HFFc6 (cell line): Measurements from ENCODE around the gene SPEG. TPM values are rescaled to one million over a fixed set of nuclear protein-coding genes. Genes with fewer than 3 reads are reported as not detected.

Experiments used
- DNase-seq: peaks from one replicate; pipeline ENCODE4 v3.0.0-alpha.2; 2018
- H3K27ac Mint-ChIP-seq: 2 replicates; pipeline ENCODE4 v1.8.0; 2020; ENCODE audit warnings: mild to moderate bottlenecking, mixed read lengths
- H3K27me3 Mint-ChIP-seq: 2 replicates; pipeline ENCODE4 v1.8.0; 2021; ENCODE audit warnings: mild to moderate bottlenecking, moderate library complexity, mixed read lengths; ENCODE audit not compliant: insufficient read depth
- H3K36me3 Mint-ChIP-seq: 2 replicates; pipeline ENCODE4 v1.8.0; 2021; ENCODE audit warnings: low read depth, mixed read lengths
- H3K4me1 Mint-ChIP-seq: 2 replicates; pipeline ENCODE4 v1.8.0; 2020; ENCODE audit warnings: low read depth, mixed read lengths
- H3K4me3 Mint-ChIP-seq: 2 replicates; pipeline ENCODE4 v1.8.0; 2020; ENCODE audit warnings: mild to moderate bottlenecking, moderate library complexity, mixed read lengths
- H3K9me3 Mint-ChIP-seq: 2 replicates; pipeline ENCODE4 v1.8.0; 2020; ENCODE audit warnings: mild to moderate bottlenecking, mixed read lengths
- total RNA-seq, 6 experiments: library from RNA; stranded (reverse); fragmentation: NEBNext Ultra II Directional; extraction: Animal tissue kit (Norgen Biotek cat#: 25700); gene quantifications; 2 replicates in 1 of 6; 3 replicates in 5 of 6; pipeline ENCODE4 v1.2.3, GENCODE V29; 2021
- TF ChIP-seq, protein P1 (sequence below): fragments of 200-600 bp; sonication (generic); IDR thresholded peaks from 2 replicates; pipeline ENCODE4 v1.5.0; 2021; ENCODE audit warnings: antibody characterized with exemption, mild to moderate bottlenecking

SPEG gene
- total RNA-seq, 6 experiments from 2014 or later: 80.9 to 89.5 (median 84.7) TPM

DNA sequence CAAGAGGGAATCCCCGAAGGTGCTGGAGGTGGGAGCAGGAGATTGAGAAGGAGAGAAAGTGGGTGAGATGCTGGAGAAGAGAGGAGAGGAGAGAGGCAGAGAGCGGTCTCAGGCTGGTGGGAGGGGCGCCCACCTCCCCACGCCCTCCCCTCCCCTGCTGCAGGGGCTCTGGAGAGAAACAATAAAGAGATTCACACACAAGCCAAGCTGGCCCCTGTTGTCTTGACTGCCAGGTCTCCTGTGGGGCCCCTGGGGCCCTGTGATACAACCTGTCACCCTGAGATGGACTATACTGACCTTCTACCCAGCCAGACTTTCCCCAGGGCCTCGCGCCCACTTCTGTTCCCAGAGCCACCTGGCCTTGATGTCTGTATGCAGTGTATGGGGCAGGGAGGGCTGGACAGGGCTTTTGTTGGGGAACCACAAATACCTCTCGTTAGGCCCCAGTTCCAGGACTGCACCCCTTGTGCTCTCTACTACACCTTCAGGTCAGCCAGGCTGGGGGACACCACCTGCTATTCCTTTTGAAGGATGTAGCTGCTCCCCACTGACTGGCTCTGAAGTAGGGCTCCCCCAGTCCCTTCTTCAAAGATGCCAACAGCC is 8.0 kb upstream of the SPEG start:
- Mint-ChIP-seq H3K36me3 (no peaks in the 10 kb centered on the region), H3K27me3 (peaks cover 5% of the 10 kb centered on the region), H3K9me3 (no peaks in the 10 kb centered on the region), H3K27ac (no peak overlapping the region), H3K4me1 (peaks cover 48% of the 10 kb centered on the region), H3K4me3 (no peak overlapping the region)
- TF ChIP-seq, protein P1, sequence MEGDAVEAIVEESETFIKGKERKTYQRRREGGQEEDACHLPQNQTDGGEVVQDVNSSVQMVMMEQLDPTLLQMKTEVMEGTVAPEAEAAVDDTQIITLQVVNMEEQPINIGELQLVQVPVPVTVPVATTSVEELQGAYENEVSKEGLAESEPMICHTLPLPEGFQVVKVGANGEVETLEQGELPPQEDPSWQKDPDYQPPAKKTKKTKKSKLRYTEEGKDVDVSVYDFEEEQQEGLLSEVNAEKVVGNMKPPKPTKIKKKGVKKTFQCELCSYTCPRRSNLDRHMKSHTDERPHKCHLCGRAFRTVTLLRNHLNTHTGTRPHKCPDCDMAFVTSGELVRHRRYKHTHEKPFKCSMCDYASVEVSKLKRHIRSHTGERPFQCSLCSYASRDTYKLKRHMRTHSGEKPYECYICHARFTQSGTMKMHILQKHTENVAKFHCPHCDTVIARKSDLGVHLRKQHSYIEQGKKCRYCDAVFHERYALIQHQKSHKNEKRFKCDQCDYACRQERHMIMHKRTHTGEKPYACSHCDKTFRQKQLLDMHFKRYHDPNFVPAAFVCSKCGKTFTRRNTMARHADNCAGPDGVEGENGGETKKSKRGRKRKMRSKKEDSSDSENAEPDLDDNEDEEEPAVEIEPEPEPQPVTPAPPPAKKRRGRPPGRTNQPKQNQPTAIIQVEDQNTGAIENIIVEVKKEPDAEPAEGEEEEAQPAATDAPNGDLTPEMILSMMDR: no peak
- no peak for DNase-seq

DNA sequence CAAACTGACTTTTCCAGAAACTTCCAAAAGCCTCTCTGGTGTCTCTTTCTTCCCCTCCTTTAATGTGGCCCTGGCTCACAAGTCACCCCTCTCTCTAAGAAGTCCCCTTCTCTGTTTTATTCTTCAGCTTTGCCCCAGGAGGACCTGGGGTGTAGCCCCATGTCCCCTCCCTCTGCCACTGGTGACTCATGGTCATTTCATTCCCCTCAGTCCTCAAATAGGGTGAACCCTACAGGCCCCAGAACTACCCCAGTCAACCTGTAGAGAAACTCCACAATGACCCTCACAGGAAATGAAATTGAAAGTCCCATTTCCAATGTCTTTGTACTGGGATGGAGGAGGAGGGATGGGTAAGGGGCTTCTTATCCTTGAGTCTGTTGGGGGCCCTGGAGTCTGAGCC is 6.2 kb upstream of the SPEG start:
- Mint-ChIP-seq H3K4me1 (peaks cover 48% of the 10 kb centered on the region), H3K4me3 (no peak overlapping the region), H3K27ac (peak overlapping the region; percentile 70), H3K27me3 (peaks cover 5% of the 10 kb centered on the region), H3K36me3 (no peaks in the 10 kb centered on the region), H3K9me3 (no peaks in the 10 kb centered on the region)
- no peak for DNase-seq
- TF ChIP-seq, protein P1: no peak

DNA sequence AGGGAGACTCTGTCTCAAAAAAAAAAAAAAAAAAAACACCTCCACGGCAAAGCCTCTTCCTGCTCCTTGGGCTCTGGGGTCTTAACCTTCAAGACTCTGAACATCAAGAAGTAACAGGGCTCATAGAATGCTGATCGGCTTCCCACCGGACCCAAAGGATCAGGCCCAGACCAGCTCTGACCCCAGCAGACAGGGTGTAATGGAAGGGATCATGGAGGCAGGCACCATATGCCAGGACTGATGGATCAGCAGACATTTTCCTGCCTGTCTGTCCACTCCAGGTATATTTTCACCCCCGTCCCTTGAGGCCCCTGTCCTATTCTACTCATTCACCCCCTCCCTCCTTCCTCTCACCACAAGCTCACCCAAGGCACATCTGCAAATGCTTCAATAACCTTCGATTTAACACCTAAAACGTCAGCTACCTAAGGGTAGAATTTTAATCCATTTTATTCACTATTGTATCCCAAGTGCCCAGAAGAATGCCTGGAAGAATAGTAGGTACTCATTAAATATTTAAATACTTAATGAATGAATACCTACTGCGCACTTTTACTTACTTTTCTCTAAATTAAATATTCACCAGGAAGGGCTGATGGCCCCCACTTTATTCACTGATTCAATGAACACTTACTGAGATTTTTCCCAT is 4.6 kb upstream of the SPEG start:
- peaks cover 36% of the 10 kb centered on the region for H3K4me1 Mint-ChIP-seq
- no peak overlapping the region for H3K27ac Mint-ChIP-seq
- no peak overlapping the region for H3K4me3 Mint-ChIP-seq
- peaks cover 4% of the 10 kb centered on the region for H3K27me3 Mint-ChIP-seq
- H3K36me3 Mint-ChIP-seq: no peaks in the 10 kb centered on the region
- DNase-seq: no peak
- H3K9me3 Mint-ChIP-seq: no peaks in the 10 kb centered on the region
- TF ChIP-seq, protein P1: no peak

DNA sequence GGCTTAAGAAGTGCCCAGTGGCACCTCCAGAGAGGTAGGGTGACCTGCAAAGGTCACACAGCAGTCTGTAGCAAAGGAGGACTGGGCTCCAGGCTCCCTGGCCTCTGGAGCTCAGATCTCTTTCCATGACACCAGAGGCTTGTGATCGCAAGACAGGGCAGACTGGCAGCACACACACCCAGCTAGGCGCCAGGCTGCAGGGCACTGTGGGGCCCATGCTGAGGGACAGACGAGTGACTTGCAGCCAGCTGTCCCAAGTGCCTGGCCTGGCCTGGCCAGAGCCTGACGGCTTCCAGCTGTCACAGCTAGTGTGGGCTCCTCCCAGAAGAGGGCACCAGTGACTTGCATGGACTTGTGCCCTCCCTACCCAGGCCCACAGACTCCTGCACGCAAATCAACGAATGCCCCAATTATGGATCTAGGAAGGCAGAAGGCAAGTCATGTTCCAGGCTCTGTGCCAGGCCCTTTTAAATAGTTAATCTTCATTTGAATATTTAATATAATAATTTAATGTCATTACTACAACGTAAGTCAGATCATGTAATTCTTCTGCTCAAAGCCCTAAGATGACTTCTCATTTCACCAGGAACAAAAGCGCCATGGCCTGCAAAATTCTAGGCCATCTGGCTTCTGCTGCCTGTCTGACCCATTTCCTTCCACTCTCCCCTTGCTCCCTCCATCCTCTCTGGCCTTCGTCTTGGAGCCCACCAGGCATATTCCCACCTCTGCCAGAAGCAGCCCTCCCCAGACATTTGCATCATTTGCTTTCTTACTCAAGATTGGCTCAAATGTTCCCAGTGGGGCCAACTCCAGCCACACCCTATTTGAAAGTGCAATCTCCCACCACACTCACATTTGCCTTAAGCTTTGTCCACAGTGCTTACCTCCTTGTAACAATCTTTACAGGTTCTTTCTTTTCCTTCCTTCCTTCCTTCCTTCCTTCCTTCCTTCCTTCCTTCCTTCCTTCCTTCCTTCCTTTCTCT is 3.7 kb upstream of the SPEG start:
- Mint-ChIP-seq H3K9me3 (no peaks in the 10 kb centered on the region), H3K4me1 (peaks cover 36% of the 10 kb centered on the region), H3K4me3 (no peak overlapping the region), H3K27me3 (peaks cover 4% of the 10 kb centered on the region), H3K27ac (no peak overlapping the region), H3K36me3 (no peaks in the 10 kb centered on the region)
- peak; percentile 31 for DNase-seq
- TF ChIP-seq, protein P1: peak; percentile 62

DNA sequence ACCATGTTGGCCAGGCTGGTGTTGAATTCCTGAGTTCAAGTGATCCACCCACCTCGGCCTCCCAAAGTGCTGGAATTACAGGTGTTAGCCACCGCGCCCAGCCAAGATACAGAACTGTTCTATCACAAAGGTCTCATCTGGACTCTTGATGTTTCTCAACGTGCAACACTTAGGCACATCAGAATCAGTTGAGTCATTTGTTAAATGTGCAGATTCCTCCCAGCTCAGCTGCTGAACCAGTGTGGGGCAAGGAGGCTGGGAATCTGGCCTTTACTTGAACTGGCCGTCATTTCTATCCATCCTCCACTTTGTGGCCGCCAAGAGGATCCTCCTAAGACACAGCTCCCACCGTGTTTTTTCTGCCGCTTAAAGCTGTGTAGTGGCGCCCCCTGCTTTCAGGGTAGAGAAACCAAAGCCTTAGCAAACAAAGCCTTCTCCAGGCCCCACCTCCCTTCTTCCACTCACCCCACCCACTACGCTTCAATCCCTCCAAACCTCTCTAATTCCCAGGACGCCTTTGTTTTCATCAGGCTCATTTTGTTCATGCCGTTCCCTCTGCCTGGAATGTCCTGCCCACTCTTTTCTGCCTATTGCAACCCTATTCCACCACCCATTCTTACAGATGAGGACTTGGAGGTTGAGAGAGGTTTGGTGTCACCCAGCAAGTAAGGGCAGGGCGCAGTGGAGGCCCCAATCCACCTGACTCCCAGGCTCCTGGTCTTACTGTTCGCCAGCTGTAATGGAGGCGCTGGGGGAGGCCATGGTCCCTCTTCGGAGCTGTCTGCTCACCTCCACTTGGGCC is 776 bp upstream of the SPEG start:
- Mint-ChIP-seq H3K4me3 (no peak overlapping the region), H3K27ac (no peak overlapping the region)

More for the DNA sequence above, 776 bp upstream of the SPEG start:
- peaks cover 22% of the 10 kb centered on the region for H3K4me1 Mint-ChIP-seq
- peaks cover 4% of the 10 kb centered on the region; the same call in 1 of the 2 replicates for H3K27me3 Mint-ChIP-seq
- H3K9me3 Mint-ChIP-seq: no peaks in the 10 kb centered on the region
- H3K36me3 Mint-ChIP-seq: no peaks in the 10 kb centered on the region
- TF ChIP-seq, protein P1: peak; percentile 76
- DNase-seq: peak; percentile 59
